Endodermal cell (in vitro differentiated cells): ENCODE data around the gene NRDC. TPM values are rescaled to one million over a fixed set of nuclear protein-coding genes. Genes with fewer than 3 reads are reported as not detected.

Source experiments
- DNase-seq: peaks from one replicate; pipeline ENCODE4 v3.0.0-alpha.2; 2017
- H3K27ac ChIP-seq: 2 replicates; pipeline ENCODE4 v1.5.1; 2013; ENCODE audit warnings: mild to moderate bottlenecking, low read depth, low read length, moderate library complexity
- H3K27me3 ChIP-seq: 2 replicates; pipeline ENCODE4 v1.6.1; 2013; ENCODE audit warnings: mild to moderate bottlenecking, low read length, moderate library complexity; ENCODE audit not compliant: insufficient read depth, control insufficient read depth, poor library complexity, severe bottlenecking
- H3K36me3 ChIP-seq: 2 replicates; pipeline ENCODE4 v1.7.0; 2013; ENCODE audit warnings: mild to moderate bottlenecking, low read length, moderate library complexity; ENCODE audit not compliant: control insufficient read depth, insufficient read depth
- H3K4me1 ChIP-seq: one replicate; pipeline ENCODE4 v1.7.0; 2013; ENCODE audit warnings: low read length; ENCODE audit not compliant: control insufficient read depth, insufficient read depth
- H3K4me3 ChIP-seq: 2 replicates; pipeline ENCODE4 v1.5.1; 2013; ENCODE audit warnings: mild to moderate bottlenecking, low read length, moderate library complexity
- H3K9ac ChIP-seq: 2 replicates; pipeline ENCODE4 v1.6.1; 2013; ENCODE audit warnings: mild to moderate bottlenecking, low read length, moderate library complexity; ENCODE audit not compliant: poor library complexity, severe bottlenecking; ENCODE audit errors: extremely low read depth
- H3K9me3 ChIP-seq: 2 replicates; pipeline ENCODE4 v1.6.1; 2013; ENCODE audit warnings: mild to moderate bottlenecking, low read length, moderate library complexity; ENCODE audit not compliant: control insufficient read depth
- H3K27ac Mint-ChIP-seq: 2 replicates; pipeline ENCODE4 v1.8.0; 2020; ENCODE audit warnings: mixed read lengths
- H3K27me3 Mint-ChIP-seq: 2 replicates; pipeline ENCODE4 v1.8.0; 2021; ENCODE audit warnings: mild to moderate bottlenecking, mixed read lengths; ENCODE audit not compliant: insufficient read depth
- H3K36me3 Mint-ChIP-seq: 2 replicates; pipeline ENCODE4 v1.8.0; 2020; ENCODE audit warnings: low read depth, mixed read lengths
- H3K4me1 Mint-ChIP-seq: 2 replicates; pipeline ENCODE4 v1.8.0; 2020; ENCODE audit warnings: mixed read lengths
- H3K4me3 Mint-ChIP-seq: 2 replicates; pipeline ENCODE4 v1.8.0; 2020; ENCODE audit warnings: mild to moderate bottlenecking, moderate library complexity, mixed read lengths
- H3K9me3 Mint-ChIP-seq: 2 replicates; pipeline ENCODE4 v1.8.0; 2020; ENCODE audit warnings: mild to moderate bottlenecking, mixed read lengths
- WGBS, 2 experiments: methylation state at CpG; one replicate each; pipeline versions ENCODE4 v1.1.5 to v1.1.7; 2013; ENCODE audit warnings: missing lambda C conversion rate in 2 of 2, mixed read lengths in 1 of 2; ENCODE audit not compliant: insufficient coverage in 1 of 2, insufficient read length in 1 of 2; 5-methylcytosine and 5-hydroxymethylcytosine counted together
- total RNA-seq, 2 donors: library from RNA; stranded (reverse); fragmentation: NEBNext Ultra II Directional in 1 of 2; extraction: Animal tissue kit (Norgen Biotek cat#: 25700) in 1 of 2; gene quantifications; 2 replicates in 1 of 2; 3 replicates in 1 of 2; pipeline ENCODE4 v1.2.1, GENCODE V29; 2021
- TF ChIP-seq, protein P1 (sequence below): fragments of 200-600 bp; sonication (generic); conservative IDR thresholded peaks from 2 replicates; pipeline ENCODE4 v1.5.0; 2021; ENCODE audit warnings: antibody characterized with exemption, mild to moderate bottlenecking

NRDC gene
- total RNA-seq, 2 donors from 2014 or later = 160 to 202 TPM

DNA sequence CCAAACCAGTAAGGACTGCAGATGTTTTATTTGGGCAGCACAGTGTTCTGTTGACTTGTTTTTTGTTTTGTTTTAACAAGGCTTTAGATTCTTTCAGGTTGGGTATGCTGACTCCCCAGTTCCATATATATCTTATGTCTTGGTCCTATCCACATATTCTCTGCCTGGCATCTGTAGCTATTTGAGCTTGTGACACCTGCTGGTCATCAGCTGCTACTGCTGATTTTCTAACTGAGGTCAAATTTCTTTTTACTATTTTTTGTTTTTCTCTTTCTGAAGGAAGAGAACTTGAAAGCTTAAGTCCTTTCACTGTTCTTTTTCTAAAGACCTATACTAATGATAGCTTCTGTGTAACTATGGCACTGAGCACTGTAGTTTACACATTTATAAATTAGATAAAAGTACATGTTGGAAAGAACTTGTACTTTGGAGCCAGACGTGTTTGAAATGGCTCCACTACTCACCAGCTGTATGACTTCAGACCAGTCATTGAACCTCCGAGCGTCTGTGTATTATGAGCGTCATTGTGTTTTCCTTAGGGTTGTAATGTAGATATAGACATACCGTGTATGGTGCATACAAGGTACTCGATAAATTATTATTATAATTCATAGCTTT is 109.4 kb downstream of the NRDC start:
- no peaks in the 10 kb centered on the region for H3K9me3 ChIP-seq
- H3K4me3 Mint-ChIP-seq = no peak overlapping the region
- no peak overlapping the region for H3K4me3 ChIP-seq
- H3K4me1 ChIP-seq = no peaks in the 10 kb centered on the region
- TF ChIP-seq, protein P1, sequence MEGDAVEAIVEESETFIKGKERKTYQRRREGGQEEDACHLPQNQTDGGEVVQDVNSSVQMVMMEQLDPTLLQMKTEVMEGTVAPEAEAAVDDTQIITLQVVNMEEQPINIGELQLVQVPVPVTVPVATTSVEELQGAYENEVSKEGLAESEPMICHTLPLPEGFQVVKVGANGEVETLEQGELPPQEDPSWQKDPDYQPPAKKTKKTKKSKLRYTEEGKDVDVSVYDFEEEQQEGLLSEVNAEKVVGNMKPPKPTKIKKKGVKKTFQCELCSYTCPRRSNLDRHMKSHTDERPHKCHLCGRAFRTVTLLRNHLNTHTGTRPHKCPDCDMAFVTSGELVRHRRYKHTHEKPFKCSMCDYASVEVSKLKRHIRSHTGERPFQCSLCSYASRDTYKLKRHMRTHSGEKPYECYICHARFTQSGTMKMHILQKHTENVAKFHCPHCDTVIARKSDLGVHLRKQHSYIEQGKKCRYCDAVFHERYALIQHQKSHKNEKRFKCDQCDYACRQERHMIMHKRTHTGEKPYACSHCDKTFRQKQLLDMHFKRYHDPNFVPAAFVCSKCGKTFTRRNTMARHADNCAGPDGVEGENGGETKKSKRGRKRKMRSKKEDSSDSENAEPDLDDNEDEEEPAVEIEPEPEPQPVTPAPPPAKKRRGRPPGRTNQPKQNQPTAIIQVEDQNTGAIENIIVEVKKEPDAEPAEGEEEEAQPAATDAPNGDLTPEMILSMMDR = peak; percentile 89
- no peak overlapping the region for H3K27ac Mint-ChIP-seq
- no peak overlapping the region for H3K9ac ChIP-seq
- H3K27ac ChIP-seq = no peak overlapping the region
- H3K27me3 ChIP-seq = no peaks in the 10 kb centered on the region
- H3K9me3 Mint-ChIP-seq = no peaks in the 10 kb centered on the region
- no peaks in the 10 kb centered on the region for H3K4me1 Mint-ChIP-seq
- H3K36me3 Mint-ChIP-seq = peaks cover 44% of the 10 kb centered on the region
- DNase-seq = peak; percentile 57
- WGBS, 2 experiments = 93% methylated on average over 4 of the region's 6 CpGs; no CpG with 5 or more reads in 1 of the 2 experiments
- no peaks in the 10 kb centered on the region for H3K27me3 Mint-ChIP-seq
- H3K36me3 ChIP-seq = peaks cover 70% of the 10 kb centered on the region

DNA sequence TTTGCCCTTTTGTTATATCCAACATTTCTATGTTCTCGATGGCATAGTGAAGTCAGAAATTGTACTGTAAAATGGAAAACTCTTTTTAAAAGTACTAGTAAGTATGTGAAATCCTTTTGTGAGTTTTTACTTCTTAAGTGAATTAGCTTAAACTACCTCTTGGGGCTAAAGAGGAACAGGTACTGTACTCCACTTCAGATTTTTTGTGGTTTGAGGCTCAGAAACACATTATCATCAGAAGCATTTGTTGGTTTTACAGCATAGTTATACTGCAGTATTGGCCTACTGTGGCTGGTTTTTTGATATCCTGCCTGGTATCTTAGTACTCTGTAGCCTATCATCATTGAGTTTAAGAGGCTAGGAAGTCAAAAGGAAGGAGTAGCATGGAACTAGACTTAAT is 117.2 kb downstream of the NRDC start:
- DNase-seq = no peak
- peaks cover 24% of the 10 kb centered on the region for H3K36me3 Mint-ChIP-seq
- no peaks in the 10 kb centered on the region for H3K9me3 Mint-ChIP-seq
- Histone ChIP-seq H3K27ac (no peak overlapping the region), H3K36me3 (peaks cover 42% of the 10 kb centered on the region), H3K9ac (no peak overlapping the region), H3K9me3 (no peaks in the 10 kb centered on the region), H3K4me1 (no peaks in the 10 kb centered on the region), H3K27me3 (no peaks in the 10 kb centered on the region), H3K4me3 (no peak overlapping the region)
- 82% methylated on average over 1 of the region's 1 CpG; no CpG with 5 or more reads in 1 of the 2 experiments for WGBS, 2 experiments
- H3K4me1 Mint-ChIP-seq = no peaks in the 10 kb centered on the region
- H3K4me3 Mint-ChIP-seq = no peak overlapping the region
- H3K27ac Mint-ChIP-seq = no peak overlapping the region
- H3K27me3 Mint-ChIP-seq = no peaks in the 10 kb centered on the region
- TF ChIP-seq, protein P1 = no peak

DNA sequence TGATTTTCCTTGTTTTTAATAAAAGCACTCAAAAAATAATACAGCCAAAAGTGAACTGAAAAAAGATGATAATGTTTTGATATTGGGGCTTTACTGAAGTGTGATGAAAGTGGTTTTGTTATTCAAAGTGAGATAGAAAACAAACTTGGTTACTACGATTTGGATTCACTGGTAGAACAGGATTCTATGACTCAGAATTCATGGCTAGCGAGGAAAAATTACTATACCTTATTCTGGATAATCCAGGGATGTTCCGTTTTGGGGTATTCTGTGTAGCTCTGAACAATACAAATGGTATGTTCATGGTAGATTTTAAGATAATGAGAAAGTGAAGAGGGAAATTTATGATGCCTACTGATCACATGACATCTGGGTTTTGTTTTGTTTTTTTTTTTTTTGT is 117.7 kb downstream of the NRDC start:
- TF ChIP-seq, protein P1 = no peak
- Histone ChIP-seq H3K27me3 (no peaks in the 10 kb centered on the region), H3K27ac (no peak overlapping the region), H3K9ac (no peak overlapping the region), H3K9me3 (no peaks in the 10 kb centered on the region), H3K4me3 (no peak overlapping the region), H3K4me1 (no peaks in the 10 kb centered on the region), H3K36me3 (peaks cover 42% of the 10 kb centered on the region)
- H3K4me3 Mint-ChIP-seq = no peak overlapping the region
- H3K27me3 Mint-ChIP-seq = no peaks in the 10 kb centered on the region
- peaks cover 21% of the 10 kb centered on the region for H3K36me3 Mint-ChIP-seq
- DNase-seq = no peak
- H3K27ac Mint-ChIP-seq = no peak overlapping the region
- 92 to 100% methylated on average over 3 of the region's 3 CpGs for WGBS, 2 experiments
- no peaks in the 10 kb centered on the region for H3K4me1 Mint-ChIP-seq
- H3K9me3 Mint-ChIP-seq = no peaks in the 10 kb centered on the region
